SKM-1 (cell line): ENCODE results near the gene DENND2C.

ENCODE experiments used
- DNase-seq: peaks from one replicate; lab custom pipeline; 2025; ENCODE audit not compliant: unreplicated experiment; lab: John Stamatoyannopoulos, UW

Gene DENND2C

GRCh38 chr1:114688526-114688925 is 18.7 kb upstream of the DENND2C start:
- no peak for DNase-seq

GRCh38 chr1:114685851-114686250 is 16.0 kb upstream of the DENND2C start:
- no peak for DNase-seq

DNA sequence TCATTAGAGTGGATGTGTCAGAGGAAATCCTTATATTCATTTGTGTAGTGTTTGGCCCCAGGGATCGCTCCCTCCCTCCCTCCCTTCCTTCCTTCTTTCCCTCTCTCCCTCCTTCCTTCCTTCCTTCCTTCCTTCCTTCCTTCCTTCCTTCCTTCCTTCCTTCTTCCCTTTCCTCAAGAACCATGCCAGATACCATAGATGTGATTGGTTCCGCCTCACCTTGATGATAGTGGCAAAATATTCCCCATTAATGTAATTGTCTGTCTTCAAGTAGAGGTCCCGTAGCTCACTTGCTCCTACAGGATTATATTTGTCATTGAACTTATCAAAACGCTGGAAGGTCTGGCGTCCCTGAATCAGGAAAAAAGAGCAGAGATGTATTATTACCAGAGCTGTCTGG is 7.8 kb upstream of the DENND2C start:
- DNase-seq: no peak

GRCh38 chr1:114676115-114676514 is 6.3 kb upstream of the DENND2C start:
- DNase-seq: no peak

GRCh38 chr1:114671939-114672275 is 2.1 kb upstream of the DENND2C start:
- no peak for DNase-seq

- DNase-seq: no peak
These were observed 1.4 kb upstream of the DENND2C start for GRCh38 chr1:114671011-114671938.

- peak; percentile 74 for DNase-seq
These were observed 498 bp upstream of the DENND2C start for GRCh38 chr1:114670083-114671010.

DNA sequence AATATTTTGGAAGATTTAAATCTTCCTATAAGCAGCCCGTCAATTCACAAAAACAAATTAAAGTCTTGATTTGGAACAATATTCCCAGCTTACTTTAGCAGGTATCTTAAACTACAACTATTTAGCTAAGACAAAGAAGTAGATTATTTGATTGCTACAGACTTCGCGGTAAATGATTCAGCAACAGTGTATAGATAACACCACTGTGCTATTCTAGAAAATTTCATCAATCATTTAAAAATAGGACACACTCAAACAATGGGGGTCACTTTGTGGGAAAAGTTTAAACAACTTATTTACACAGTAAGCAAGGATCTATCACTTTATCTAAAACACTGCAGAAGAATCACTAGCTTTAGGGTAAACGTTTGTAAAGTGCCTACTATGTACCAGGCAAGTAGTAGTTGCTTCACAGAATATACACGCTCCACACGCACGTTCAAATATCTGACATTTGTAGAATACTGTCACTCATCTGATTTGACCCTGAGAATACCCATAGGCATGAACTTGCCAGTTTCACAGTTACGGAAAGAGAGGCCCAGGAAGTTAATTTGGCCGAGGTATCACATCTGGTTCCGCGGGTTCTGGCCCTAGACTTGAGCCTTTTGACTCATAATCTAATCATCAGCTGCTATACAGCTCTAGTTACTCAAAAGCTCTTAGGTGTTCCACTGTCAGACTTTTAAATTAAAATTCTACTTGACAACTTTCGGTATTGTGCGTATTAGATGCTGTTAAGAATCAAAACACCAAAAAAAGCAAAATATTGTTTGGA is 876 bp downstream of the DENND2C start:
- no peak for DNase-seq

GRCh38 chr1:114668373-114668772 is 1.5 kb downstream of the DENND2C start:
- DNase-seq: no peak

GRCh38 chr1:114666954-114667353 is 2.9 kb downstream of the DENND2C start:
- no peak for DNase-seq

DNA sequence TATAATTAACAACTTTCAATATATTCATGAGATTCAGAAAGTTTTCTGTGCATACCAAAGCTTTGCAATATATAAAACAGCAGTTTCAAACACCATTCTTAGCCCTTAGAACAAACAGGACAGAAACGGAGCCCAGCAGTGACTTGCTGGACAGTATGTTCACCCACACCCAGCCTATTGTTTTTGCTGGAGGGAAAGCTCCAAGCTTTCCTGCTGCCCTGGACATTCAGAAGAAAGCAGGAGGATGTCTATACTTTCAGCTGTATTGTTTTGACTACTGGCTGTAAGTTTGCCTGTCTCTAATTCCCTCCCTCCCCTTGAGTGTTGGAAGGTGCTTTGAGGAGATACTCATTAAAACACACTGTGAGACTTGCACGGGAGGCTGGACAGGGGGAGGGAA is 9.6 kb downstream of the DENND2C start:
- DNase-seq: no peak

DNA sequence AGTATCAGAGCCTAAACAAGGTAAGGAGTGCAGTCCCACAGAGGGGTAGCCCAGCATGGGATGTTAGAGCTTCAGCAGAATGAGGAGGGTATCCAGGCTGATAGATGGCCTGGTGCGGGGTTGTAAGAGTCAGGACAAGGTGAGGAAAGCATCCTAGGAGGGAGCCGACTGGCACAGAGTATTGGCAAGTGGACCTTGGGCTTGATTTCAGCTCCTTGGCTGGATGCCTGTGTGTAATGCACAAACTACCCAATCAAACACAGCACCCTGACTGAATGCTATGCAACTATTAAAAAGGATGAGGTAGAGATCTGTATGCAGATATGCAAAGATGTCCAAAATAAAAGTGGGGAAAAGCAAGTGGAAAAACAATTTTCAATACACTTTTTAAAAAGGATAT is 18.0 kb downstream of the DENND2C start:
- no peak for DNase-seq

DNA sequence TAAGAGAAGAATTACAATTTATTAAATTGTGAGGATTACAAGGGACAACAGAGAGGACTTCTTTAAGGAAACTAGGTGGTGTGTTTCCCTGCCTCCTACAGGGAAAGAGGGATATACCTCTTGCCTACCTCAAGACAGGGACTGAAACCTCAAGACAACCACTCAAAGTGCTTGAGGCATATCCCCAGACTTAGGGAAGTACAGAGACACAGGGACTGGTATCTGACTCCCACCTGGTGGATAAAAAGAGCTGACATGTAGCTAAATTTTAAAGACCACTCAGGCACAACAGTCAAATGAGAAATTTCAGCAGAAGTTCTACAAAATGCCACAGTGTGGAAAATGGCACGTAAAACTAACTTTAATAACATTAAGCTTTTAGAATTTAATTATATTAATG is 21.3 kb downstream of the DENND2C start:
- DNase-seq: no peak

DNA sequence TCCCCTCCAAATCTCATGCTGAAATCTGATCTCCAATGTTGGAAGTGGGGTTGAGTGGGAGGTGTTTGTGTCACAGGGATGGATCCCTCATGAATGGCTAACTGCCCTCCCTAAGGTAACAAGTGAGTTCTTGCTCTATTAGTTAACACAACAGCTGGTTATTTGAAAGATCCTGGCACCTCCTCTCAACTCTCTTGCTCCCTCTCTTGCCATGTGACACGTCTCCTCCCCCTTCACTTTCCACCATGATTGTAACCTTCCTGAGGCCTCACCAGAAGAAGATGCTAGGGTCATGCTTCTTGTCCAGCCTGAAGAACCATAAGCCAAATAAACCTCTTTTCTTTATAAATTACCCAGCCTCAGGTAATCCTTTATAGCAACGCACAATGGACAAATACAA is 28.5 kb downstream of the DENND2C start:
- DNase-seq: no peak

GRCh38 chr1:114638910-114639309 is 30.9 kb downstream of the DENND2C start:
- DNase-seq: no peak

GRCh38 chr1:114632427-114632826 is 37.4 kb downstream of the DENND2C start:
- DNase-seq: no peak

DNA sequence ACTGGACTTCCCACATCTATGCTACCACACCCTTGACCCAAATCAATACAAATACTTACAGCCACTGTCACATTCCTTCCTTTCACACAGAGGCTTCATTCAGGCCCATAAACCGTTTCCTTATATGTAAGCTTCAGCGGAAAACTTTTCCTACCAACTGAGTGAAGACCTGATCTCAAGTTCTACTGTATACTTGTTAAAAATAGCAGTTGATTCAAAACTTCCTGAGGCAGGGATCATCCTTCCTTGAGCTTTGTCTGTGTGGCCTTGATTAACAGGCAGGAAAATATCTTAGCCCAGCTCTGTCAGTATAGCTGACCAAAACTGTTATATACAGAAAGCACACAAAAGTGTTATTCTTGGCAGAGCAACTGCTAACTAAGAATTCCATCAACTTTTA is 42.7 kb downstream of the DENND2C start:
- no peak for DNase-seq

DNA sequence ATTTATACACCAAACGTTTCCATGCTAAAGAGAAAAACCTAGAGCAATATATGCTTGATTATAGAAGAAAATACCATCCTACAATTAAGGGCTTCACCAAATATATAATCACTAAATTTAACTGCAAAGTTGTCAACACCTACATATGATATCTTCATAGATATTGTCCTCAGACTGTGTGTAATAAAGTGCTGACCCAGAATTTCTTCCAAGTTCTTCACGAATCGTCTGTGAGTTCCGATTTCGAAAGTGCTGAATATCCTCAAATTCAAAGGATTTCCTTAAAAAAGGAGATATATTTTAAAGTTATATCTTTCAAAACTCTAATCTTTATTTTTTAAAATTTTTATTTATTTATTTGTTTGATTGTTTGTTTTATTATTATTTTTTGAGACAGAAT is 46.5 kb downstream of the DENND2C start:
- DNase-seq: no peak

DNA sequence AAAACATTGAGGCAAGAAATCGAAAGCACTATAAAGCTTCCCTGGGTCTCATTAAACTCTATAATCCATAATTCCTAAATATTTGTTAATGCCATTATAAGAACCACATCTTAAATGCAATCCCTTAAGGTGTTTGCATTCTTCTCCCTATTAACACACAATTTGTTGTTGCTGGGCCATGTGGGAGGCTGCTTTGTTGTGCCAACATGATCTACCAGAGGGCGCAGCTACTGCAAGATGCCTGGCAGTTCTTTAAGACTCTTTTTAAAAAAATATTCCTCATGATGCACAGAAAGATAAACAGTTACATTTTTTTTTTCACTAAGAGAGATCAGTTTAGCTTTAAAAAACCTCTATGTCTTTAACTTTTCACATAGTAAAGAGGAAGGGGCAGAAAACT is 49.4 kb downstream of the DENND2C start:
- no peak for DNase-seq

DNA sequence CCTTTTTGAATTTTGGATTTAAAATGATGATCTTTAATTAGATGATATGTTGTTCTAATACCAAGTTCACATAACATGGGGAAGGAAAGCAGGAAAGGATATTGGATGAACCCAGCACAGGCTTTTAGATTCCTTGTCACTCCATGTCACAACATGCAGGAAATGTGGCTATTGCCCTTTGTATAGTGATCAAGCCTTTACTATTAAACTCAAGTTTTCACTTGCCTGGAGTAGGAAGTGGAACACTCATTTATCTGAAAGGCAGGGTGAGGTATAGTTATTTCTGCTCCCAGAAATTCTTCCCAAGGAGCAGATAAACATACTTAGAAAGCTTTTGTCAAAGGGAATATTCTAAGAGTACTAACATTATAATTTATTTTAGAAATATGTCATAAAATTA is 51.2 kb downstream of the DENND2C start:
- DNase-seq: no peak

DNA sequence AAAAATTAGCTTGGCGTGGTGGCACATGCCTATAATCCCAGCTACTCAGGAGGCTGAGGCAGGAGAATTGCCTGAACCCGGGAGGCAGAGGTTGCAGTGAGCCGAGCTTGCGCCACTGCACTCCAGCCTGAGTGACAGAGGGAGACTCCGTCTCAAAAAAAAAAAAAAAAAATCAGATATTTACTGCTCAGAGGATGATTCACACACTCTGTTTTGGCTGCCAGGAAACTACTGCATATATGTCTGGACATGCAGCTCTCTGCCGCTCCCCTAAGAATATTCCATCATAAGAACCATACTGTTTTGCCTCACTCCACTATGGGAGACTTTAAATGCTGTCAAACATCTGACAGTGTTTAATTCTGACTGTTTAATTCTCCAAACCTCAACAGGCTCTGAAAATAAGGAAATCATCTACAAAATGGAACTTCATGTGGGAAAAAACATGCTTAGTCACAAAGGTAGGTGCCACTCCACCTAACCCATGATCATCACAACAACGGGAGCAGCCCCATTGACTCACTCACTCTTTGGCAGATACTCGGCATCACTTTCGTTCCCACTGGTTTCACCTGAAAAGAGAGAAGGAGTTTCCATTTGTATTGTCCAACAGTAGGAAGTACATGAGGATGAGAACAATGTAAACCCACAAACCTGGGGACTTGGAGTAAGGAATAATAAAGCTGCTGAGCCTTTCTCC is 59.2 kb downstream of the DENND2C start:
- no peak for DNase-seq
